Kidney glomerular epithelial cell (primary cell): ENCODE measurements around the gene EPB41L4A.
"Not testable (repeated sequence)": the region's sequence is repeated elsewhere in the genome, so short reads cannot be mapped to it uniquely, and the experiment has no call there.

Experiments used
- DNase-seq: peaks from one replicate; lab custom pipeline; 2025; lab: John Stamatoyannopoulos, UW

Gene EPB41L4A

DNA sequence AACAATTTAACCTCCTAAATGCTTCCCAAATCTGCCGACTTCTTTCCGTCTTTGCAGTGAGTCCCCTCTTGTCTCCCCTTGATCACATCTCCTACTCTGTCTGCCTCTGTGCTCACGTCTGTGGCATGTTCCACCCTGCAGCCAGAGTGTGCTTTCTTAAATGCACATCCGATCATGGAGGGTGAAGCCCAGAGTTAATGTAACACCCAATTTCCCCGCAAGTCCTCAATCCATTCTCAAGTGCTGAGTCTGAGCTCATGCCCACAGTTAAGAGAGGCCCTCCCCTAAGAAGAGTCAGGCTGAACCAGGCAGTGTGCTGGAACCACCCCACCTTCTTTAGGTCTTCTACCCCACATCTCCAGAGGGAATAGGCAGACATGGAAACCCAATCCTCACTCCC, 164.8 kb downstream of the EPB41L4A start:
- no peak for DNase-seq

DNA sequence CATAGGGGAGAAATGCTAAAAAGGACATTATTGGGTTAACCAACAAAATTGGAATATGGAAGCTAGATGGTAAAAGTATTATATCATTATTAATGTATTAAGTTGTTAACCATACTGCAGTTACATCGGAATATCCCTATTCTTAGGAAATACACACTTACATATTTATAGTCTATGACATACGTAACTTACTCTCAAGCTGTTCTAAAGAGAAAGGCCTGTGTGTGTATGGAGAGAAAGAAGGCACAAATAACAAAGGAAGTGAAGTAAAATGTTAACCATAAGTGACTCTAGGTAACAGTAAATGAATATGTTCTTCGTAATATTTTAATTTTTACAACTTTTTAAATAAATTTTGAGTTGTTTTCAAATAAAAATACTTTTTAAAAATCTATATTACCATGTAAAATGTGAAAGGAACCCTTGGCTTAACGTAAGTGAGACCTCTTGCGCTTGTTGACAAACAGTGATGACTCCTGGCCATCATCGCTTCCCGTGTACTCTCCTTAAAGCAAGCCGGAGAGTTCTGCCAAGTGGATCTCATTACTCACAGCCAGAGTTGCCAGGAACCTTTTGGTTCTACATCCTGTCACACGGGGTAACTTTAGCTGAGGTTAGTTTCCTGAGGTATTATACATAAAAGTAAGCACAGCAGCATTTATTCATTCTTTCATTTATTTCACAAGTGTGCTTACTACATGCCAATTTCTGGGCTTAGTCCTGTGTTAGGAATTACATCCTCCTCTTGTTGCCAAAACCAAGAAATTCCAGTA, 165.4 kb downstream of the EPB41L4A start:
- DNase-seq, result no peak

- no peak for DNase-seq
Observed at GRCh38 chr5:112250551-112250950, 168.5 kb downstream of the EPB41L4A start.

DNA sequence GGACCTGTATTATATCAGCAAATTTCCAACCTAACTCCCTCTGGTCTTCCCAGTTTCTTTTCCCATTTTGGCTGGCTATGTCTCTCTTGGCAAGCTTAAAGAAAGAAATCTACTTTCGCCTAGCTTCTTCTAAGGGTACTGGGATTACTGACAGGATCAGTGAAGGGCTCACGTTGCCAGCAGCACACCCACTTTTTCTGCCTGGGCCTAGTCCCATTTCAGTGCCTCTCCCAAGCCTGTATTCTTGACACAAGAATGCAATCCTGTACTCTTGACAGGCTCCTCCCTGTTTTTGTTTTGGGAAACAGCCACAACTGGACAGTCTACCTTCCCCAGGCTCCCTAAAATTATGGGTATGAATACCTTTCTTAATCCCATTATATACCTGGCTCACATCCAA, 170.5 kb downstream of the EPB41L4A start:
- no peak for DNase-seq

DNA sequence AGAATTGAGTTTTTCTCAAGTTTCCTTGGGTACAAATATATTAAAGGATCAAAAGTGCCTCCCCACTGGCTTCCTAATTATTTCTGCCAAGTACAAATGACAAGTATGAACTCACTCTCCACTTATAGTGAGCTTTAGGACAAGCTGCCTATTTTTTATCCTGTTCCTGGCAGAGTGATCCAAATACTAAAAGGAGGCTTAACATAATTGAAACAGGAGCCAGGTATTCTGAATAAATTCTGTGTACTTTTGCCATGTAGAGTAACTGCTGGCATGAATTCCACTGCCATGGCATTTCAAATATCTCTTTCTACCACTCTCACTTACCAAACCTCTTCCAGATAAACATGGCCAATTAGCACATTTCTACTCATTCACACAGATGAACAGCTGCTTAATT, 171.1 kb downstream of the EPB41L4A start:
- no peak for DNase-seq

GRCh38 chr5:112245656-112246055, 173.4 kb downstream of the EPB41L4A start:
- peak; percentile 8 for DNase-seq

DNA sequence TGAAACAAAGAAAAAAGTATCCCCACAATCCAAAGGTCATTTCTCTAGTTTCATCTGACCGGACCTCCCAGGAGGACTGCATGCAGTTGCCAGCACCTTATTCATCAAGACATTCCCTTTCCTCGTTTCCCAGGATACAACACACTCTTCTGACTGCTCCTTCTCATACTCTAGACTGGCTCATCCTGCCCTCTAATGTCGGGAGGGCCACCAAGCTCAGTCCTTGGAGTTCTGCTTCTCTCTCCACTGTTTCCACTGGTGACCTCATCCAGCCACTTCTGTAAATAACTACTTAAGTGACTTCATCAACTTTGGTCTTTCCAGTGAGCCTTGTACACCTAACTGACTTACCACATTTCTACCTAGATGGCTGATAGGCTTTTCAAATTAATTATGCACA, 179.1 kb downstream of the EPB41L4A start:
- DNase-seq, result peak; percentile 76

DNA sequence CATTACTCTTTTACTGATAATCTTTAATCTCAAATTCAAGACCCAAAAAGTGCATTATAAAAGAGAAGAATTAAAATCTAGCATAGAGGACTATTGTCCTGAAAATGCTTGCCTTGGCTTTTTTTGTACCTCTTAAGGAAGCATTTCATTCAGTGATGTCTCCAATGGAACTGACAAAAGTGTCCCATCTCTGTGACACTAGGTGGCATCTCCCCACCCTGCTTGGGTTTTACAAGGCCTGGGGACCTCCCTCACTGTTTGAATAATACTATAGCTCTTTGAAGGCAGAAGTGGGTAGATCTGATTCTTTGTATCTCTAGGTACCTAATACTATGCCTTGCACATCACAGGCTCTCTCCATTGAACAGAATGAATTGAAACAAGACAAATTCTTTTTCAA, 180.6 kb downstream of the EPB41L4A start:
- no peak for DNase-seq

- DNase-seq, result no peak
Observed at GRCh38 chr5:112237456-112237855, 181.6 kb downstream of the EPB41L4A start.

DNA sequence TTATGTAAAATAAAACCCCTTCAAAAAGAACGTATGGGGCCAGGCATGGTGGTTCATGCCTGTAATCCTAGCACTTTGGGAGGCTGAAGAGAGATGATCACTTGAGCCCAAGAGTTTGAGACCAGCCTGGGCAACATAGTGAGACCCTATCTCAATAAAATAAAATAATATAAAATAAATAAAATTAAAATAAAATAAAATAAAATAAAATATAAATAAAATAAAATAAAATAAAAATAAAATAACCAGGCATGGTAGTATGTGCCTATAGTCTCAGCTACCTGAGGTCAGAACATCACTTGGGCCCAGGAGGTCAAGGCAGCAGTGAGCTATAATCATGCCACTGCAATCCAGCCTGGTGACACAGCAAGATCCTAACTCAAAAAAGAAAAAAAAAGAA, 185.1 kb downstream of the EPB41L4A start:
- no peak for DNase-seq

- no peak for DNase-seq
Observed at GRCh38 chr5:112232667-112233066, 186.4 kb downstream of the EPB41L4A start.

- DNase-seq, result no peak
Observed at GRCh38 chr5:112230606-112231005, 188.5 kb downstream of the EPB41L4A start.

DNA sequence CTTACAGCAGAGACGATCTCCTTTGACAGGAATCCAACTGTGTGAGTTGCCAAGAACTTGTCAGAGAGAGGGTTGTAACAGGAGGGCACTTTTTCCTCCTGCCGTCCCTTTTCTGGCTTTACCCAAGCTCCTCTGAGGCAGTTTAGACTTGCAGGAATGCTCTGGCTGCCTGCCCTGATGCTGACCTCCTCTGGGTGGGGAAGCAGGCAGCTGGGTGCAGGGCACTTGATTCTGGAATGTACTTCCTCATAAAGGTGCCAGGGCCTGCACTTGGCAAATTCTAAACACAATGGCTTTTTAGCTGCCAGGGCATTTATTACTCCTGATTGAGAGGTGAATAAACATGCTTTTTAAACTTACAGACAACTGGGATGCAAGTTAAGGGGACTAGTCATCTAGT, 190.4 kb downstream of the EPB41L4A start:
- peak; percentile 88 for DNase-seq

- no peak for DNase-seq
Observed at GRCh38 chr5:112227911-112228631, 191.0 kb downstream of the EPB41L4A start.

DNA sequence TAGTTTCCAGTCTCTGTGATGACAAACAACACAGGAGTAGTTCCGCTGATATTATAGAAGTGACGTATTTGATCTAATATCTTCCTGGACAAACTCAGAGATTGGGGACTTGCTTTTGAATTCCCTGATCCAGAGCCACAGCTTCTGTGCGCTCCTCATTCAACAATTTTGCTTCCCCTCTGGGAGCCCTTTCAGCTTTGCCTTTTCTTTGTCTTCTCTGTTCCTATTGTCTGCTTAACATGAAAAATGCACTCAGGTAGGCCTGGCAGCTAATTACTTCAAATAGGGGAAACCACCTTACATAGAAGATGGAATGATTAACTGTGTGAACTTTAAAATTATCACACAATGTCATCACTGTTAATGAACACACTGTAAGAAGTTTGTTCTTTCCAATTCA, 192.9 kb downstream of the EPB41L4A start:
- no peak for DNase-seq

GRCh38 chr5:112222997-112223396, 196.1 kb downstream of the EPB41L4A start:
- DNase-seq, result not testable (repeated sequence)

DNA sequence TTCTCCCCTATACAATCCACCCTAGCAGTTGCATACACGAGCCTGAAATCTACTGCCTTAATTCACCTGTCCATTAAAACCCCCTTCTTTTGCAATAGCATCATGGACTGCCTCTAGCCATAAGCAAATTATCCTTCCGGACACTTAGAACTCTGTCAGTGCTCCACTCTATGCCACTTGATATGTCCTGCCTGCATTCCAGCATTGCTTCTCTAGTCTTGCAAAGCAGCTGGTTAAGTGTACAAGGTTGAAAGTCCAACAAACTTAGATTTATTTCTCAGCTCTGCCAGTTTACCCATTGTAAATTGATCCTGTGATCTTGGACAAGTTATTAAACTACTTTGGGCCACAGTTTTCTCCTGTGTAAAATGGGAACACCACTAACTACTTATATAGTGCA, 197.9 kb downstream of the EPB41L4A start:
- no peak for DNase-seq

- DNase-seq, result no peak
Observed at GRCh38 chr5:112219000-112219399, 200.1 kb downstream of the EPB41L4A start.

DNA sequence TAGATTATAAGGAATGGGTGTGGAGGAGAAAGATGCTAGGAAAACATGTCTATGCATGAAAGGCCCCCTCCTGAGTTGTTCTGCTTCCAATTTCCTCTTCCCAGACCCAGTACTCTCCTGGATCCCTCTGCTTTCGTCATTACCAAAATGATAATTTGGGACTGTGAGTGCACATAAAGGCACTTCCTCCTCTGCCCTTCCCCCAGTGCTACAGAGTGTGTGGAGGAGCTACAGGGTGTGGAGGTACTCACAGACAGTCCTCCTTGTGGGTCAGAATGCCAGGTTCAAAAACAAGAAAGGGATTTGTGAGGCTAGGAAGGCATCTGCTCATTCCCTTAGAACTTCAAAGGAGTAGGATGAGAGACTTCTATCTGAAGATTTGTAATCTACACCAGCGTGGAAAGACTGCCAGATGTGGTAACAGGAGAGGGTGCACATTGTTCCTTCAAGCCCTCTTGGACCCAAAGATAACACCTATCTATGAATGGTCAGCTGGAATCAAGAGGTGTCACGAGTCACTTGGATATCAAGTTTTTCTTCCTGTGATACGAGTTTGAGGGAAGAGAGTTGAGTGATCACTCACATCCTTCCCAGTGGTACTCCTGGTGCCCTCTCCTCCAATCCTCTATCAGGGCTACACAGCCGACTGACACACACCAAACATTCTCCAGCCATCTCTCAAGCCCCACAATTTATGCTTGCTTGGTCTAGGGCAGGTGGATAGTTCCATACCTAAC, 201.1 kb downstream of the EPB41L4A start:
- no peak for DNase-seq

GRCh38 chr5:112216140-112216539, 202.9 kb downstream of the EPB41L4A start:
- no peak for DNase-seq

GRCh38 chr5:112210430-112211005, 208.6 kb downstream of the EPB41L4A start:
- peak; percentile 26 for DNase-seq
